ENCODE measurements around the gene FPR1. TPM values are rescaled to one million over a fixed set of nuclear protein-coding genes. Genes with fewer than 3 reads are reported as not detected.

Gene FPR1
- total and polyA plus RNA-seq, 8 donors, result 0.37 to 6.8 (median 1.1) TPM

GRCh38 chr19:51771376-51772130 lies 19.9 kb upstream of the FPR1 start:
- Histone ChIP-seq H3K36me3 (no peaks in the 10 kb centered on the region), H3K27ac (no peak overlapping the region), H3K27me3 (peaks cover 0 to 5% (median 0%) of the 10 kb centered on the region in 4 donors), H3K9me3 (no peaks in the 10 kb centered on the region), H3K4me3 (no peak overlapping the region), H3K4me1 (no peaks in the 10 kb centered on the region)
- TF ChIP-seq, protein P1, sequence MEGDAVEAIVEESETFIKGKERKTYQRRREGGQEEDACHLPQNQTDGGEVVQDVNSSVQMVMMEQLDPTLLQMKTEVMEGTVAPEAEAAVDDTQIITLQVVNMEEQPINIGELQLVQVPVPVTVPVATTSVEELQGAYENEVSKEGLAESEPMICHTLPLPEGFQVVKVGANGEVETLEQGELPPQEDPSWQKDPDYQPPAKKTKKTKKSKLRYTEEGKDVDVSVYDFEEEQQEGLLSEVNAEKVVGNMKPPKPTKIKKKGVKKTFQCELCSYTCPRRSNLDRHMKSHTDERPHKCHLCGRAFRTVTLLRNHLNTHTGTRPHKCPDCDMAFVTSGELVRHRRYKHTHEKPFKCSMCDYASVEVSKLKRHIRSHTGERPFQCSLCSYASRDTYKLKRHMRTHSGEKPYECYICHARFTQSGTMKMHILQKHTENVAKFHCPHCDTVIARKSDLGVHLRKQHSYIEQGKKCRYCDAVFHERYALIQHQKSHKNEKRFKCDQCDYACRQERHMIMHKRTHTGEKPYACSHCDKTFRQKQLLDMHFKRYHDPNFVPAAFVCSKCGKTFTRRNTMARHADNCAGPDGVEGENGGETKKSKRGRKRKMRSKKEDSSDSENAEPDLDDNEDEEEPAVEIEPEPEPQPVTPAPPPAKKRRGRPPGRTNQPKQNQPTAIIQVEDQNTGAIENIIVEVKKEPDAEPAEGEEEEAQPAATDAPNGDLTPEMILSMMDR (IDR thresholded peaks at IDR 0.05), result no peak
- intact Hi-C loops (cut with DNase I), result no loop called here
- no peak for FAIRE-seq
- ATAC-seq, result peak in 1 of 4 donors; percentile 30
- no peak for DNase-seq
- 37 to 54% methylated on average over 10 of the region's 10 CpGs for WGBS, 2 donors

DNA sequence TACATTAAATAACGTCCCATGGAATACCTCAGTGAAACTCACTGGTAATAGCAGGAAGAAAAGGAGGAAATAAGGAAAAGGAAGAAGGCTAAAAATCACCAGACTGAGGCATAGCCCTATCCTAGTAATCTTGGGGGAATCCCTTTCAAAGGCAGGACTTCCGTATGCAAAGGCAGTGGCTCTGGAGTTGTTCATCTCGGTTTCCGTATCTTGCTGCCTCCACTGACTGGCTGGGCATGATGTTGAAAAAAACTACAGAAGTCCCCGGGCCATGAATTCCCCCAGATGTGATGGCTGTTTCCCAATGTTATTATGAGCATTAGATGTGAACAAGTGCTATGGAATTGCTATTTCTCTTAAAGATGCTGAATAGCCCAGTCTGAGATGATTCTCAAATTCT lies 14.8 kb upstream of the FPR1 start:
- FAIRE-seq, result no peak
- Histone ChIP-seq H3K4me3 (no peak overlapping the region), H3K9me3 (no peaks in the 10 kb centered on the region), H3K27ac (no peak overlapping the region), H3K27me3 (no peaks in the 10 kb centered on the region), H3K4me1 (no peaks in the 10 kb centered on the region), H3K36me3 (no peaks in the 10 kb centered on the region)
- DNase-seq, result no peak
- 43 to 64% methylated on average over 5 of the region's 5 CpGs for WGBS, 2 donors
- ATAC-seq, result no peak
- TF ChIP-seq, protein P1 (IDR thresholded peaks at IDR 0.05), result no peak
- intact Hi-C loops (cut with DNase I), result no loop called here

- Histone ChIP-seq H3K36me3 (no peaks in the 10 kb centered on the region), H3K4me3 (no peak overlapping the region), H3K4me1 (no peaks in the 10 kb centered on the region), H3K27ac (no peak overlapping the region), H3K9me3 (no peaks in the 10 kb centered on the region), H3K27me3 (no peaks in the 10 kb centered on the region)
- ATAC-seq (no peak), DNase-seq (no peak), FAIRE-seq (no peak)
- TF ChIP-seq, protein P1 (IDR thresholded peaks at IDR 0.05), result no peak
- WGBS, 2 donors, result 27 to 40% methylated on average over 5 of the region's 5 CpGs
- intact Hi-C loops (cut with DNase I), result no loop called here
These were observed 13.4 kb upstream of the FPR1 start for GRCh38 chr19:51765086-51765485.

- H3K4me3 ChIP-seq, result no peak overlapping the region
- no peaks in the 10 kb centered on the region for H3K27me3 ChIP-seq
- ATAC-seq (no peak), DNase-seq (no peak), FAIRE-seq (no peak)
- TF ChIP-seq, protein P1 (IDR thresholded peaks at IDR 0.05), result no peak
- no peak overlapping the region for H3K27ac ChIP-seq
- WGBS, 2 donors, result 60 to 70% methylated on average over 7 of the region's 7 CpGs
- no peaks in the 10 kb centered on the region for H3K4me1 ChIP-seq
- intact Hi-C loops (cut with DNase I), result no loop called here
- H3K9me3 ChIP-seq, result no peaks in the 10 kb centered on the region
- H3K36me3 ChIP-seq, result no peaks in the 10 kb centered on the region
These were observed 10.0 kb upstream of the FPR1 start for GRCh38 chr19:51761696-51762095.

- no peak for DNase-seq
- no peak for ATAC-seq
- H3K4me1 ChIP-seq, result no peaks in the 10 kb centered on the region
- H3K9me3 ChIP-seq, result no peaks in the 10 kb centered on the region
- 46 to 54% methylated on average over 8 of the region's 8 CpGs for WGBS, 2 donors
- no peak for FAIRE-seq
- no peak within 1 kb of the TSS for H3K27ac ChIP-seq
- TF ChIP-seq, protein P1 (IDR thresholded peaks at IDR 0.05), result no peak
- intact Hi-C loops (cut with DNase I), result no loop called here
- no peaks in the 10 kb centered on the region for H3K27me3 ChIP-seq
- no peak within 1 kb of the TSS for H3K4me3 ChIP-seq
- no peaks in the 10 kb centered on the region for H3K36me3 ChIP-seq
These were observed 9.1 kb upstream of the FPR1 start, which contains the start of gene FPR2 for GRCh38 chr19:51760697-51761356. Gene FPR2, plus strand, starts transcription at chr19:51761180. Its CDS starts 7,479 bp downstream, at chr19:51768659.
